Measurements from ENCODE around the gene CDIP1. TPM values are rescaled to one million over a fixed set of nuclear protein-coding genes. Genes with fewer than 3 reads are reported as not detected.
A peak's percentile ranks its signal among the peaks of the same experiment; 100 is the strongest.

Gene CDIP1
- total and polyA plus RNA-seq, 2 of the 8 experiments (the other 6 are each of a cell fraction or from before 2014, with no cell fraction given) = 56.6 to 76.3 TPM

- TF ChIP-seq ATF3 (IDR thresholded peaks at IDR 0.05; ENCODE audit: insufficient read depth, low read depth, low read length) = peak; percentile 71; the same call in 1 of the 2 replicates
- TF ChIP-seq BRCA1 (IDR thresholded peaks at IDR 0.05; ENCODE audit: low read depth, low read length) = no peak
- TF ChIP-seq E2F6 (IDR thresholded peaks at IDR 0.05) = no peak
- no peak for TF ChIP-seq RAD21 (IDR thresholded peaks at IDR 0.05 in 1 of 2, conservative IDR thresholded peaks at IDR 0.05 in 1 of 2; ENCODE audit: low read depth in 2 of 2, low read length in 2 of 2)
- TF ChIP-seq YY1 (IDR thresholded peaks at IDR 0.05; ENCODE audit: low read depth, low read length) = peak; percentile 12; the same call in 1 of the 2 replicates
- TF ChIP-seq ASH2L (IDR thresholded peaks at IDR 0.05; ENCODE audit: low read length) = peak; percentile 49
- TF ChIP-seq CREB1 (IDR thresholded peaks at IDR 0.05) = peak; percentile 8; the same call in 1 of the 2 replicates
- peak in 1 of 2 experiments; percentile 20; a peak in 1 of 3 replicates for TF ChIP-seq POLR2A (IDR thresholded peaks at IDR 0.05; ENCODE audit: control extremely low read depth in 1 of 2, low read depth in 2 of 2, low read length in 2 of 2)
- TF ChIP-seq SIN3A (conservative IDR thresholded peaks at IDR 0.05 in 1 of 2, IDR thresholded peaks at IDR 0.05 in 1 of 2; ENCODE audit: low read depth in 1 of 2, low read length in 2 of 2) = no peak
- TF ChIP-seq POLR2AphosphoS5 (IDR thresholded peaks at IDR 0.05; ENCODE audit: low read depth, low read length) = no peak; the same call in none of the 2 replicates
These were observed 913 bp downstream of the CDIP1 start (continued) for GRCh38 chr16:4537376-4538343.

Data from H1 (cell line).